Activated CD4-positive, alpha-beta T cell treated with anti-CD3 and anti-CD28 coated beads, Interleukin-2, amount 50 U/mL, for 16 hours (primary cell): ENCODE measurements around the gene KCND2.

Experiments
- DNase-seq: peaks from one replicate; pipeline ENCODE4 v3.0.0-alpha.2; 2020

Gene KCND2

GRCh38 chr7:120311028-120311788, 38.2 kb downstream of the KCND2 start:
- DNase-seq = no peak

GRCh38 chr7:120320218-120320961, 47.4 kb downstream of the KCND2 start:
- DNase-seq = no peak

- no peak for DNase-seq
Measured at GRCh38 chr7:120327054-120327453, 54.1 kb downstream of the KCND2 start.

- DNase-seq = no peak
Measured at GRCh38 chr7:120332433-120332832, 59.5 kb downstream of the KCND2 start.

GRCh38 chr7:120334475-120334874, 61.5 kb downstream of the KCND2 start:
- DNase-seq = no peak

DNA sequence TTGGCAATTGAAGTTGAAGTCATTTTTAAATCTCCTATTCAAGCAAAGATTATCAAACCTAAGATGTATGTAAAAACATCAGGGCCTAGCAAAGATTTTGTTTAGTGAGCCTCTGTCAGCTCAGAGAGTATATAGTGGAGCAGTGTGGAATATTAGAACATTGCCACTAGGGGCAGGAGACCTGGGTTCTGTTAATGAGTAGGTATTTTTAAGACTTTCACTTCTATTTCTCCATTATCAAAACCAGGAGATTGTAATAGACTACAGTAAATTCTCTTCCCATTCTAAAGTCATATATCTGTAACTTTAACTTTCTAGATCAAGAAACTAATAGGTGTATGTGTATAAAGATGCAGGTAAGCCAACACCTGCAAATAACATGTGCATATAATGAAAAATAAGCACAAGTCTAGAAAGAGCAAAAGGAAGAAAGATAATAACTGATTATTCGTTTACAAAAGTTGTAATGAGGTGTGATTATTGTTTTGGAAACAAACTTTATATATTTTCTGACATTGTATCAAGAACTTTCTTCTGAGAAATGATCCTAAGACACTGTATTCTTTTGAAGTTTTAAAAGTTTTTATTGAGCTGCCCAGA, 64.4 kb downstream of the KCND2 start:
- DNase-seq = peak; percentile 8

DNA sequence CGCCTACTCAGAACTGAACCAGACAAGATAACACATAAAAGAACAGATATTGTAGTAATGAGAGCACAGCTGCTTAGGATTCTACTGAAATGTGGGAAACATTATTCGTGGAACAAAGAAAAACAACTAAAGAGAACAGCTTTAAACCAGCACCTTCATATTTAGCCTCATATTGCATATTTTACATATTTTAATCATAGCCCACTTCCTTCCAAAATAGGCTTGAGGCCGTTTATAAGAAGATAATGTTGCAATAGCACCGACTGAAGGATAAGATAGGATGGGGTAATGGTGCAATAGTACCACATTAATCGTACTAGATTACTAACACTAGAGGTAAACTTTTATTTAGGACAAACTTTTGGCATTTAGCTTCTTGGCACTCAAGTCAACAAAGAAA, 71.3 kb downstream of the KCND2 start:
- no peak for DNase-seq

- no peak for DNase-seq
Measured at GRCh38 chr7:120353171-120353570, 80.2 kb downstream of the KCND2 start.

DNA sequence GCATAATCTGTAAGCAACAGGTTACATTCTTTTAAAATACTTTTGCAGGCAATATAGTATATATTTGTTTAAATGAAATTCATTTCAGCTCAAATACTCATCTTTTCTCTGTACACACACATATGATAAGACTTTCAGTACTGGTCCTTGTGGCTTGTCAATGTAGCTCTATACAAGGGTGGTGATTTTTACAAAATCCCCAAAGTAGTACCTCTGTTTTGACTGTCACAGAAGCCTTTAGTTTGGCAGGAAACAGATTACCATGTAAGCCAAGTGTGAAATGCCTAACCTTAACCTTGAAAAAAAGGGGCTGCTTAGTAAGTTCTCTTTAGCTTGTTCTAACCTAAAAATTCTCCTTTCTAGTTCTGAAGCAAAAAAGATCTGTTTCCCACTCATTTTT, 87.9 kb downstream of the KCND2 start:
- DNase-seq = peak; percentile 3

- no peak for DNase-seq
Measured at GRCh38 chr7:120363414-120363813, 90.4 kb downstream of the KCND2 start.

- no peak for DNase-seq
Measured at GRCh38 chr7:120370954-120371353, 98.0 kb downstream of the KCND2 start.

DNA sequence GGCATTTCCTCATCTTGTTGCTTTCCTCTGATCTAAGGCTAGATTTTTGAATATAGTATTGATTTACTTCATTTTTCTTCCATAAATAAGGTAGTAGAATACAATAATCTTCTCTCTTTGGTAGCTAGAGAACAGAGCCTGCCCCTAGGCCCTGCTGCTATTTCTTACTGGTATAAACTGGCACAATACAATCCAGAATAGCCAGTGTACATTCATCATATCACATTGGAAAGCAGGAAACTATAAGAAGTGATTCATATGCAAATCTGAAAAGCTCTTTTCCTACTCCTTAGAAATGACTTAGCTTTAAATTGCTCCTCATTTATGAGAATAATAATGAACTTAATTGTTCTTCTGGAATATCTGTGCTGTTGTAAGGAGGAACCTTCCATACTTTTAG, 100.2 kb downstream of the KCND2 start:
- no peak for DNase-seq

DNA sequence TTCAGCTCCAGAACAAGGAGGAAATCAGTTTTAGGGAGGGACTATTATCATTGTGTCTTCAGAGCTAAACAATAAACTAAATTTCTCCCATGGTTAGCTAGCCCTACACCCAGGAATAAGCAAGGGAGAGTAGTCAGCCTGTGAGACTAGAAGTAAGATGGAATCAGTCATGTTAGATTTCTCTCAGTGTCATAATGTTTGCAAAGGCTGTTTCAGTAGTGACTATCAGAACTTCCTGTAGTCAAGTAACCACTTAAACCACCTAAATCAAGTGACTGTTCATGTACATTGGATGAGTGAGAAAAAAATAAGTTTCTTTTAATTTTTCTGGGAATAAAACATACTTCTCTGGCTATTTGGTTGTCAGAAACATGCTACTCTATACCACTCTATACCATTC, 121.6 kb downstream of the KCND2 start:
- DNase-seq = peak; percentile 8

- no peak for DNase-seq
Measured at GRCh38 chr7:120395526-120396019, 122.6 kb downstream of the KCND2 start.

- no peak for DNase-seq
Measured at GRCh38 chr7:120398284-120399000, 125.5 kb downstream of the KCND2 start.

GRCh38 chr7:120400806-120401455, 128.0 kb downstream of the KCND2 start:
- DNase-seq = no peak

GRCh38 chr7:120402079-120402767, 129.2 kb downstream of the KCND2 start:
- peak; percentile 50 for DNase-seq

DNA sequence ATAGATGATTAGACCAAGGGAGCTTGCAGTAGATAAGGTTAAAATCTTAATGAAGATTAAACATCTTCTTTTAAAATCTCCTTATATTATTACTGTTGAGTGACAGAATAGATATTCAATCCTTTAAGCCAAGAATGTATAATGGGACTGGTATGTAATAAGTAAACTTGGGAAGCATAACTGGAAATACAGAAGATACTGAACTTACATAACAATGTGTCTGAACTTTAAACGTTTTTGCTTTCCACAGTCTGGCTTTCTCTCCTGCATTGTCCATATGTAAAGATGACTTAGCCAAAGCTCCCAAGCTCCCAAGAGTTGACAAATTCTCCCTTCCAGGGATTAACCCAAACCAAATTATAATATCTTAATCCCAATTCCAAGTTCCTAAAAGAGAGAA, 129.8 kb downstream of the KCND2 start:
- DNase-seq = no peak

DNA sequence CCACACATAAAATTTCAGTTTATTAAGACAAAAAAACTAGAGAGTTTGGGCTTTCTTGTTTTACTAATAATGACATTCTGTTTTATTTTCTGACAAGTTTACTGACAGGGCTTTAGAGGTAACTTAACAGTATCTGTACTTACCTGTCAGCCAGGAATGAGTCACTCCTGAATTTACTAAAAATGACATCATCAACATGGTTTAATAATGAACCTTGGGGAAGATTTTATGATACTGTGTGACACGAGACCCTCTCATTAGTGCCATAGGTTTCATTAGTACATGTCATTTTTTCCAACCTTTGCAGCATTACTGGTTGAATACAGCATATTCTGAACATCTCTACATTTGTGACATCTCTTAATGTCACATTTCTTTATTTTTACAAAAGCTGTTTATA, 131.1 kb downstream of the KCND2 start:
- DNase-seq = peak; percentile 45

- DNase-seq = no peak
Measured at GRCh38 chr7:120405652-120406051, 132.7 kb downstream of the KCND2 start.

DNA sequence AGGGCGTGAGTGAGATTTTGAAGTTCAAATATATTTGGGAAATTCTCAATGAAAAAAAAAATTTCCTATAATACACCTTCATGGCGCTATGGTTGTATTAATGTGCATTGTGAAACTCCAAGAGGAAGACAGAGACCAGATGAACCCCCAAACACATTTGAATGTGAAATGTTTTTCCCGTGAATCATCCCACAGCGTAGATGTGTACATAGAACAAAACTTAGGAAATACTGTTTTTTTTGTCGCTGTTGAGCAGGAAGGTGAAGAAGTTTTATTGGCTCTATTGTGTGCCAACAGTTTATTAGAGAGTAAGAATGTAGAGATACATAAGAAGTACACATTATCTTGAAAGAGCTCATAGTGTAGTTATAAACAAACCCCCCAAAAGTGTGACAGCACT, 134.0 kb downstream of the KCND2 start:
- no peak for DNase-seq
